B cell (primary cell): Measurements from ENCODE around the gene OTUB2.

ENCODE experiments used
- EZH2 ChIP-seq: IDR thresholded peaks from 2 replicates; pipeline ENCODE4 v1.6.1; 2012; ENCODE audit warnings: borderline replicate concordance, low read depth, mild to moderate bottlenecking, moderate library complexity, low read length; ENCODE audit not compliant: insufficient read depth, poor library complexity, severe bottlenecking
- TF ChIP-seq, protein P1 (sequence below): fragments of 200-600 bp; IDR thresholded peaks from one replicate; pipeline ENCODE4 v1.8.0; 2022; ENCODE audit warnings: antibody characterized with exemption, mild to moderate bottlenecking

DNA sequence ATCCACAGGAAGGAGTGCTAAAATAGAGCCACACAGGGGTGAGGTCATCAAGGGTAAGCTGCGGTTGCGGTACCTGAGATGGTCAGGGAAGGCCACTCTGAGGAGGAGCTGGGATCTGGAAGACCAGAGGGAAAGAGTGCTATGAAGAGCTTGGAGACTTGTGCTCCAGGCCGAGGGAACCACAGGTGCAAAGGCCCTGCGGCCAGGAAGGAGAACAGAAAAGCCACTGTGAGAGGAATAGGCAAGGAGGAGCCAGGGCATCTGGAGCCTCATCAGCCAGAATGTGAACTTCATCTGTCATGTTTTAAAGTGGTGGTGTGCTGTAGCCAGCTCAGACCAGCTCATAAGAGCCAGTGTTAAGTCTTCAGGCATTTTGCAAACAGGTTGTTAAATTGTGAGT lies 34.5 kb upstream of the OTUB2 start:
- TF ChIP-seq, protein P1, sequence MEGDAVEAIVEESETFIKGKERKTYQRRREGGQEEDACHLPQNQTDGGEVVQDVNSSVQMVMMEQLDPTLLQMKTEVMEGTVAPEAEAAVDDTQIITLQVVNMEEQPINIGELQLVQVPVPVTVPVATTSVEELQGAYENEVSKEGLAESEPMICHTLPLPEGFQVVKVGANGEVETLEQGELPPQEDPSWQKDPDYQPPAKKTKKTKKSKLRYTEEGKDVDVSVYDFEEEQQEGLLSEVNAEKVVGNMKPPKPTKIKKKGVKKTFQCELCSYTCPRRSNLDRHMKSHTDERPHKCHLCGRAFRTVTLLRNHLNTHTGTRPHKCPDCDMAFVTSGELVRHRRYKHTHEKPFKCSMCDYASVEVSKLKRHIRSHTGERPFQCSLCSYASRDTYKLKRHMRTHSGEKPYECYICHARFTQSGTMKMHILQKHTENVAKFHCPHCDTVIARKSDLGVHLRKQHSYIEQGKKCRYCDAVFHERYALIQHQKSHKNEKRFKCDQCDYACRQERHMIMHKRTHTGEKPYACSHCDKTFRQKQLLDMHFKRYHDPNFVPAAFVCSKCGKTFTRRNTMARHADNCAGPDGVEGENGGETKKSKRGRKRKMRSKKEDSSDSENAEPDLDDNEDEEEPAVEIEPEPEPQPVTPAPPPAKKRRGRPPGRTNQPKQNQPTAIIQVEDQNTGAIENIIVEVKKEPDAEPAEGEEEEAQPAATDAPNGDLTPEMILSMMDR = no peak
- TF ChIP-seq EZH2 = no peak
